ENCODE measurements around the gene RXRB. TPM values are rescaled to one million over a fixed set of nuclear protein-coding genes. Genes with fewer than 3 reads are reported as not detected.

RXRB gene
- total and polyA plus RNA-seq, 2 of the 8 experiments (the other 6 are each of a cell fraction or from before 2014, with no cell fraction given) = 13.0 to 18.1 TPM

DNA sequence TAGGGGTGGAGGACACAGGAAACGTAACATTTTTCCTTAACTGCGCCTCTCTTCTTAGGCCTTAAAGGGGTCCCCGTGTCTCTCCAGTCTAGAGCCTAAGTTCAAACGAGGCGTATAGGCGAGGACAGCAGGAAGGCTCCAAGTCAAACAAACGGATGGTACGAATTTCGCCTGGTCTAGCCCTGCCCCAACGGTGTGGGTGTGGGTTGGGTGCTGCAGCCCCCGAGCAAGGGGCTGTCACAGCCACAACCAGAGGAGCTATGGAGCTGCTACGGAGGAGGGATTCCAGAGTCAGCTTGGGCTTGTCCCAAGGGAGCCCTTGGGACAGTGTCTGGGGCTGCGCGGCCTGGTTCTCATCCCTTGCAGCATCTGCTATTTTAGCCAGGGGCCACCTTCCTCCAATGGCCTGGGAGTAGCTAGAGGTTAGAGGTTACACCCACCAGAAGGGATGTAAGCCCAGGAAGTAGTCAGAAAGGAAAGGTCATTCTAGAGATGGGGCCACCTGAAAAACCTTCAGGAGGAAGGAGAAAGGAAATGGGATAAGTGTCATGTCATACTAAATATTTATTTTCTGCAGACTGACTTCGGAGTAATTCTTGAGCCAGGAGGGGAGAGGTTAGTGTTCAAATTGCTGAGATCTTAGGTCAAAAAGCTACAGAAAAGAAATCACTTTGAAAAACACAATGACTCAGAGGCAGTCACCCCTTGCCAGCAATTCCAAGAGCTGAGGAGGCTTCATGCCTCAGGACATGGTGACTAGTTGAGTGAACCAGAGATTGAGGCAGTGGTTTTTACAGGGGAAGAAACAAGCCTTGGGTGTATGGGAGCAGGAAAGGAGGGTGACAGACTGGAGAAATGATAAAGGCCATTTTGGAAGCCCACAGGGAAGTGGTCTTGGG lies 49.5 kb upstream of the RXRB start (continued):
- TF ChIP-seq BACH1 (IDR thresholded peaks at IDR 0.05; ENCODE audit: low read length) (no peak), BCL11A (IDR thresholded peaks at IDR 0.05; ENCODE audit: low read depth in 2 of 2, low read length in 2 of 2) (no peak), RFX5 (IDR thresholded peaks at IDR 0.05; ENCODE audit: borderline replicate concordance, low read depth, low read length) (no peak), KDM4A (IDR thresholded peaks at IDR 0.05; ENCODE audit: low read depth, low read length, severe bottlenecking) (no peak), FOSL1 (IDR thresholded peaks at IDR 0.05; ENCODE audit: insufficient read depth, low read depth, low read length) (no peak), SRF (IDR thresholded peaks at IDR 0.05; ENCODE audit: low read depth, low read length) (no peak), SIX5 (IDR thresholded peaks at IDR 0.05; ENCODE audit: low read depth, low read length) (no peak), KDM5A (IDR thresholded peaks at IDR 0.05; ENCODE audit: low read length) (no peak), MAFK (IDR thresholded peaks at IDR 0.05; ENCODE audit: low read depth, low read length) (no peak), POU5F1 (IDR thresholded peaks at IDR 0.05; ENCODE audit: low read depth, low read length) (no peak)

Measured in H1 (cell line).